Stomach (tissue), 4 donors: ENCODE data around the gene SH3RF2.

Experiments
- CTCF ChIP-seq, 7 experiments: fragments of 450-650 bp in 4 of 7; fragments of 200-600 bp in 3 of 7; sonication (generic) in 3 of 7; IDR thresholded peaks; one replicate each; pipeline ENCODE4 v1.5.1; 2016 to 2019; ENCODE audit warnings: antibody characterized with exemption in 7 of 7, control low read depth in 2 of 7, mild to moderate bottlenecking in 1 of 7
- EP300 ChIP-seq: sonication (generic); formaldehyde crosslinking; IDR thresholded peaks from one replicate; pipeline ENCODE4 v1.6.1; 2017; ENCODE audit warnings: antibody characterized with exemption
- POLR2A ChIP-seq, 4 donors: fragments of 450-650 bp; IDR thresholded peaks; one replicate each; pipeline ENCODE4 v1.6.1; 2016; ENCODE audit warnings: antibody characterized with exemption in 4 of 4, control low read depth in 2 of 4, mild to moderate bottlenecking in 1 of 4, moderate library complexity in 1 of 4
- POLR2AphosphoS5 ChIP-seq, 3 donors: sonication (generic); formaldehyde crosslinking; IDR thresholded peaks; one replicate each; pipeline ENCODE4 v1.6.1; 2016; ENCODE audit warnings: antibody characterized with exemption in 3 of 3

DNA sequence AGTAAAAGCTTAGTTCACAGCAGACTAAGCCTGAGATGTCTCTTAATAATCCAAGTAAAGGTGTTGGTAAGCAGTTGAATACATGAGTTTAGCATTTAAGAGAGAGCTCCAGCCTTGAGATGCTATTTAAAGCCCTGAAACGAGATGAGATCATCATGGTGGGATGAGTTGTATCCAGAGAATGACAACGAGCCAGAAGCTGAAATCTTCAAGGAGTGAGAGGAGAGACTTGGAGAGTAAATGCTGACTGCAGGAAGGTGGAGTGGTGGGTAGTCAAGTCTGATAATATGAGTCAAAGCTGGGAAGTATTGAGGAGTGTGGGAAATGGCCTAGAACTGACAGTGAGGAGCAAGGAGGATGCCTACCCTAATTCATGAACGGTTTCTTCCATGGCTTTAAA is 115.3 kb downstream of the SH3RF2 start:
- TF ChIP-seq CTCF (IDR thresholded peaks at IDR 0.05) (no peak), POLR2AphosphoS5 (IDR thresholded peaks at IDR 0.05) (no peak), POLR2A (IDR thresholded peaks at IDR 0.05) (no peak), EP300 (no peak)
